Sigmoid colon (tissue), 3 donors: Measurements from ENCODE around the gene LYRM4.

ENCODE experiments used
- POLR2A ChIP-seq, 2 donors: fragments of 450-650 bp; IDR thresholded peaks; one replicate each; pipeline ENCODE4 v1.6.1; 2016; ENCODE audit warnings: antibody characterized with exemption in 2 of 2, mild to moderate bottlenecking in 2 of 2, moderate library complexity in 2 of 2
- TF ChIP-seq, protein P1 (sequence below), 4 experiments: fragments of 450-650 bp in 3 of 4; fragments of 200-600 bp in 1 of 4; IDR thresholded peaks; one replicate each; pipeline ENCODE4 v1.5.1; 2016 to 2019; ENCODE audit warnings: antibody characterized with exemption in 4 of 4, mild to moderate bottlenecking in 3 of 4, moderate library complexity in 2 of 4

DNA sequence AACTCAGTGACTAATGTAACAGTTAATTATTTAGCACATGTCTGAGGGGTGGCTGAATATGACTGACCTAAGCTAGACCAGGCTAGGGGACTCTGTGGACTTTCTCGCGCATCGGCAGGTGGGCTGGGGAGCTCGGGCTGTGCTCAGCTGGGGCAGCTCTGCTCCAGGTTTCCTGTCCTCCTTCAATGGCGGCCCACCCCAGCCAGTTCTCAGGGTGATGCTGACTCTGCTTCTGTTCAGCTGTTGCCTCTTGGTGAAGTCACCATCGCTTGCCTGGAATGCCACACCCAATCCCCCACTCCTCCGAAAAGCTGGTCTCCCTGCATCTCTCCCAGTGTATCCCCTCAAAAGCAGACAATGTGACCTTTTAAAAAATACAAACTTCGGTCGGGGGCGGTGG, 155.6 kb downstream of the LYRM4 start:
- TF ChIP-seq POLR2A (IDR thresholded peaks at IDR 0.05) = no peak
- TF ChIP-seq, protein P1, sequence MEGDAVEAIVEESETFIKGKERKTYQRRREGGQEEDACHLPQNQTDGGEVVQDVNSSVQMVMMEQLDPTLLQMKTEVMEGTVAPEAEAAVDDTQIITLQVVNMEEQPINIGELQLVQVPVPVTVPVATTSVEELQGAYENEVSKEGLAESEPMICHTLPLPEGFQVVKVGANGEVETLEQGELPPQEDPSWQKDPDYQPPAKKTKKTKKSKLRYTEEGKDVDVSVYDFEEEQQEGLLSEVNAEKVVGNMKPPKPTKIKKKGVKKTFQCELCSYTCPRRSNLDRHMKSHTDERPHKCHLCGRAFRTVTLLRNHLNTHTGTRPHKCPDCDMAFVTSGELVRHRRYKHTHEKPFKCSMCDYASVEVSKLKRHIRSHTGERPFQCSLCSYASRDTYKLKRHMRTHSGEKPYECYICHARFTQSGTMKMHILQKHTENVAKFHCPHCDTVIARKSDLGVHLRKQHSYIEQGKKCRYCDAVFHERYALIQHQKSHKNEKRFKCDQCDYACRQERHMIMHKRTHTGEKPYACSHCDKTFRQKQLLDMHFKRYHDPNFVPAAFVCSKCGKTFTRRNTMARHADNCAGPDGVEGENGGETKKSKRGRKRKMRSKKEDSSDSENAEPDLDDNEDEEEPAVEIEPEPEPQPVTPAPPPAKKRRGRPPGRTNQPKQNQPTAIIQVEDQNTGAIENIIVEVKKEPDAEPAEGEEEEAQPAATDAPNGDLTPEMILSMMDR (IDR thresholded peaks at IDR 0.05) = no peak
